Measurements from ENCODE around the gene GP5. TPM values are rescaled to one million over a fixed set of nuclear protein-coding genes. Genes with fewer than 3 reads are reported as not detected.

The GP5 gene
- total and polyA plus RNA-seq, 2 experiments from 2014 or later = 0.83 TPM; not detected in 1

DNA sequence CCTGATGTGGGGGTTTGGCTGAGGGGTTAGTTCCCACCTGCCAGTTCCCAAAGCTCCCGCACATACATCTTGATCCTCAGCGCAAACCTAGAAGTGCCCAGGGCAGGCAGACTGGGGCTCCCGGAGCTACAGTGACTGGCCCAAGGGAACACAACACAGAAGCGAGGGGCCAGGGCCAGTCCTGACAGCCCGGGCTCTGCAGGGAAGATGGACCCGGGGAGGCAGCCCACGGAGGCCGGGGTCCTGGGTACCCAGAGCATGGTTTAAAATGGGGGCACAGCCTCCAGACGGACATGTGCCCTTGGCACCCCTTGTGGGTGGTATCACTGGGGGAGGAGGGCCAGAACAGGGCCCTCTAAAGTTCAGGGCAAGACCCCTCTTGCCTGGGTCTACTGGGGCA is 53.0 kb downstream of the GP5 start:
- Histone ChIP-seq H3K36me3 (no peaks in the 10 kb centered on the region), H3K4me1 (ENCODE audit: low read depth) (peaks cover 2% of the 10 kb centered on the region), H3K27ac (no peak overlapping the region), H3K9me3 (ENCODE audit: low read depth) (no peaks in the 10 kb centered on the region), H3K4me3 (no peak overlapping the region), H3K27me3 (peaks cover 13% of the 10 kb centered on the region)
- TF ChIP-seq, protein P1, sequence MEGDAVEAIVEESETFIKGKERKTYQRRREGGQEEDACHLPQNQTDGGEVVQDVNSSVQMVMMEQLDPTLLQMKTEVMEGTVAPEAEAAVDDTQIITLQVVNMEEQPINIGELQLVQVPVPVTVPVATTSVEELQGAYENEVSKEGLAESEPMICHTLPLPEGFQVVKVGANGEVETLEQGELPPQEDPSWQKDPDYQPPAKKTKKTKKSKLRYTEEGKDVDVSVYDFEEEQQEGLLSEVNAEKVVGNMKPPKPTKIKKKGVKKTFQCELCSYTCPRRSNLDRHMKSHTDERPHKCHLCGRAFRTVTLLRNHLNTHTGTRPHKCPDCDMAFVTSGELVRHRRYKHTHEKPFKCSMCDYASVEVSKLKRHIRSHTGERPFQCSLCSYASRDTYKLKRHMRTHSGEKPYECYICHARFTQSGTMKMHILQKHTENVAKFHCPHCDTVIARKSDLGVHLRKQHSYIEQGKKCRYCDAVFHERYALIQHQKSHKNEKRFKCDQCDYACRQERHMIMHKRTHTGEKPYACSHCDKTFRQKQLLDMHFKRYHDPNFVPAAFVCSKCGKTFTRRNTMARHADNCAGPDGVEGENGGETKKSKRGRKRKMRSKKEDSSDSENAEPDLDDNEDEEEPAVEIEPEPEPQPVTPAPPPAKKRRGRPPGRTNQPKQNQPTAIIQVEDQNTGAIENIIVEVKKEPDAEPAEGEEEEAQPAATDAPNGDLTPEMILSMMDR (IDR thresholded peaks at IDR 0.05; ENCODE audit: low read depth, low read length) = no peak
- no peak for DNase-seq (ENCODE audit: low read depth in 1 of 2, low spot score in 1 of 2)

Other genes starting within 250 kb of the GP5 start
- 0.36 and 0.56 TPM in 2 replicates for gene CPN2, start 47.9 kb downstream of the GP5 start, total RNA-seq
- 0.88 and 1.3 TPM in 2 replicates for gene CPN2, start 47.9 kb downstream of the GP5 start, polyA plus RNA-seq
- 0.06 TPM in 1 of 2 replicates, not detected in the other for gene LRRC15, start 29.5 kb downstream of the GP5 start, total RNA-seq
- gene LRRC15, start 29.5 kb downstream of the GP5 start, polyA plus RNA-seq = 0.02 TPM in 1 of 2 replicates, not detected in the other
- gene ATP13A3, start 87.7 kb upstream of the GP5 start, total RNA-seq = 262 and 293 TPM in 2 replicates
- gene ATP13A3, start 87.7 kb upstream of the GP5 start, polyA plus RNA-seq = 51.8 and 74.5 TPM in 2 replicates
- 14.1 and 16.2 TPM in 2 replicates for gene TMEM44, start 234.2 kb upstream of the GP5 start, total RNA-seq
- gene TMEM44, start 234.2 kb upstream of the GP5 start, polyA plus RNA-seq = 18.7 and 19.2 TPM in 2 replicates